GM12874 (cell line): ENCODE measurements around the gene POLRMT.

Source experiments
- CTCF ChIP-seq: IDR thresholded peaks from 2 replicates; pipeline ENCODE4 v1.5.1; 2011; ENCODE audit warnings: low read depth, mild to moderate bottlenecking, control low read depth, low read length, moderate library complexity; ENCODE audit not compliant: insufficient read depth

POLRMT gene

DNA sequence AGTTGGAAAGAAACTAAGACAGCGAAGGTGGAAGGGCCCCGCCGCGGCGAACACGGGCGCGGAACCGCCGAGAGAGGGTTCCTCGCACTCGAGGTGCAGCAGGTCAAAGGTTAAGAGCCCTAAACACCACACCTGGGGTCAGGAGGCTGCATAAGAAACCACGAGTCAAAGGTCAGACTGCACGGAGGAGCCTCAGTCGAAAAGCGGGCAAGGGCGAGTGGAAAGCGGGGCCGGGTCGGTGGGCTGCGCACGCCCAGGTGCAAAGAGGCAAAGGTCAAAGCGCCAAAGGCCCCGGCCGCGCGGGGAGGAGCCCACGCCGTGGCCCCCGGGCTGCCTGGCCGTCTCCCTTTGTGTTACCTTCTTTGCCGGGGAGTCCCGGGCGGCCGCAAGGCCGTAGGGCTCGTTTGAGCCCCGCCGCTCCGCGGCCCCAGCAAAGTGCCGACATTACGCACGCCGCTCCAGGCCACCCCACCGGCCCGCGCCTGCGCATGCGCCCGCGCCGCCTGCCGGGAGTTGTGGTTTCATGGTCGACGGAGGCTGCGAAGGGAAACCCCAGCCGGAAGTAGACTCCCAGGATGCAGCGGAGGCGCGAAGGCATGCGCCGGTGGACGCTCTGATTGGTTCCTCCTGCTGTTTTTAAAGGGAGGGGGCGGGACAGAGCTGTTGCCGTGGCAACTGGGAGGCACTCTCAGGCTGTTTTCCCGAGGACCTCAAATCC is at the start of gene POLRMT:
Gene POLRMT (minus strand): TSS at position 470 of the 718 bp plus-strand sequence. CDS start 25 bp downstream, at position 445.
- no peak for TF ChIP-seq CTCF

DNA sequence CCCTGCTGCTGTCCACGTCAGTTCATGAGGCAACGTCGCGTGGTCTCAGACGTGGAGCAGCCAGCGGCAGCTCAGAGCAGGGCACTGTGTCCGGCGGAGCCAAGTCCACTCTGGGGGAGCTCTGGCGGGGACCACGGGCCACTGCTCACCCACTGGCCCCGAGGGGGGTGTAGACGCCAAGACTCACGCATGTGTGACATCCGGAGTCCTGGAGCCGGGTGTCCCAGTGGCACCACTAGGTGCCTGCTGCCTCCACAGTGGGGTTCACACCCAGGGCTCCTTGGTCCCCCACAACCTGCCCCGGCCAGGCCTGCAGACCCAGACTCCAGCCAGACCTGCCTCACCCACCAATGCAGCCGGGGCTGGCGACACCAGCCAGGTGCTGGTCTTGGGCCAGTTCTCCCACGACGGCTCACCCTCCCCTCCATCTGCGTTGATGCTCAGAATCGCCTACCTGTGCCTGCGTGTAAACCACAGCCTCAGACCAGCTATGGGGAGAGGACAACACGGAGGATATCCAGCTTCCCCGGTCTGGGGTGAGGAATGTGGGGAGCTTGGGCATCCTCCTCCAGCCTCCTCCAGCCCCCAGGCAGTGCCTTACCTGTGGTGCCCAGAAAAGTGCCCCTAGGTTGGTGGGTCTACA is 49.5 kb upstream of the POLRMT start:
- no peak for TF ChIP-seq CTCF

DNA sequence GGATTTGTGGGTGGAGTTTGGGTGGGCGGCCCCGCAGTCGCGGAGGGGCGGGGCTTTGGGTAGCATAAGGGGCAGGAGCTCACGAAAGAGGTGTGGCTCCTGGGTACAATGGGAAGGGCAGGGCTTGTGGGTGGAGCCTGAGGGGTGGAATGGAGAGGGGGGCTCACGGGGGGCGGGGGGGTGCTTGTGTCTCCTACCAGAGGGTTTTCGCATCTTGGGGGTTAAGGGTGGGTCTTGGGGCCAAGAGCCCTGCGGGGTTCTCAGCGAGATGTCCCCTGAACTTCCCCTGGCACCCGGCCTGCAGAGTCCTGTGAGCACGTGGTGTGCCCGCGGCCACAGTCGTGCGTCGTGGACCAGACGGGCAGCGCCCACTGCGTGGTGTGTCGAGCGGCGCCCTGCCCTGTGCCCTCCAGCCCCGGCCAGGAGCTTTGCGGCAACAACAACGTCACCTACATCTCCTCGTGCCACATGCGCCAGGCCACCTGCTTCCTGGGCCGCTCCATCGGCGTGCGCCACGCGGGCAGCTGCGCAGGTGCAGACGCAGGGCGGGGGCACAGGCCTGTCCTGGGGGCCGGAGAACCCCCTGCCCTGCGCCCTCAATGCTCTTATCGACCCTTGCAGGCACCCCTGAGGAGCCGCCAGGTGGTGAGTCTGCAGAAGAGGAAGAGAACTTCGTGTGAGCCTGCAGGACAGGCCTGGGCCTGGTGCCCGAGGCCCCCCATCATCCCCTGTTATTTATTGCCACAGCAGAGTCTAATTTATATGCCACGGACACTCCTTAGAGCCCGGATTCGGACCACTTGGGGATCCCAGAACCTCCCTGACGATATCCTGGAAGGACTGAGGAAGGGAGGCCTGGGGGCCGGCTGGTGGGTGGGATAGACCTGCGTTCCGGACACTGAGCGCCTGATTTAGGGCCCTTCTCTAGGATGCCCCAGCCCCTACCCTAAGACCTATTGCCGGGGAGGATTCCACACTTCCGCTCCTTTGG is 48.0 kb upstream of the POLRMT start:
- TF ChIP-seq CTCF: no peak

GRCh38 chr19:680287-681028 is 47.1 kb upstream of the POLRMT start:
- peak; percentile 63 for TF ChIP-seq CTCF

DNA sequence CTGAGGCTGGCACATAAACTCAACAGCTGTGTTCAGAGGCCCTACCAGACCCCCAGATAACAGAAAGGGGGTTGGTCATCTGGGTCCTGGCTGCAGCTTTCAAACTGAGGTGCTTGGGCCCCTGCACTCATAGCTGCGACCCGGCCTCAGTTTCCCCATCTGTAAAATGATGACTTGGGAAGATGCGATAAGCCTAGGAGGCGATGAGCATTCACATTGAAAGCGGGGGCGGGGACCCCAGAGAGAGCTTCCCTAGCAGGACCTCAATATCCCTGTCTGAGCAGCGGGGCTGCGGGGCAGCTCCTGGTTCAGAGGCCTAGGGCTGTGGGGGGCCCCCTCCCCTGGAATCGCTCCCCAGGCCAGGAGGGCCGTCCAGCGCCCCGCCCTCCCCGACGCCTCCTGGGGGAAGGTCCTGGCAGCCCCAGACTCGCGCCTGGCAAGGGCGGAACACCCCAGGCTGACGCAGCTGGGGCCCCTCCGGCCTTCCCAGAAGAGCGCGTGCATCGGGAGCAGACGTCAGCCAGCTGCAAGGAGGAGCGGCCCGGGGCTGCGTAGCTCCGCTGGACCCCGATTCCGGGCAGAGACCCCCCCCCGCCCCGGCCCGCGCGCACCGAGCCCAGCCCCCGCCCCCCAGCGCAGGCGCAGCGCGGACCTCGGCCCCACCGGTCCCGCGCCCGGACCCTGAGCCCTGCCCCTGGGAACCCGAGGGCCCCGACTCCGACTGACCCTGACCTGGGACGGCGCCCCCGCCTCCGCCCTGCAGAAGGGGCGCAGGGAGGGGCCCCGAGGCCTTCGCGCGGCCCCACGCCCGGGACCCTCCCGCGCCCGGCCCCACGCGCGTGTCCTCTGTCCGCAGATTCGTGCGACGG is 46.3 kb upstream of the POLRMT start:
- TF ChIP-seq CTCF: no peak

DNA sequence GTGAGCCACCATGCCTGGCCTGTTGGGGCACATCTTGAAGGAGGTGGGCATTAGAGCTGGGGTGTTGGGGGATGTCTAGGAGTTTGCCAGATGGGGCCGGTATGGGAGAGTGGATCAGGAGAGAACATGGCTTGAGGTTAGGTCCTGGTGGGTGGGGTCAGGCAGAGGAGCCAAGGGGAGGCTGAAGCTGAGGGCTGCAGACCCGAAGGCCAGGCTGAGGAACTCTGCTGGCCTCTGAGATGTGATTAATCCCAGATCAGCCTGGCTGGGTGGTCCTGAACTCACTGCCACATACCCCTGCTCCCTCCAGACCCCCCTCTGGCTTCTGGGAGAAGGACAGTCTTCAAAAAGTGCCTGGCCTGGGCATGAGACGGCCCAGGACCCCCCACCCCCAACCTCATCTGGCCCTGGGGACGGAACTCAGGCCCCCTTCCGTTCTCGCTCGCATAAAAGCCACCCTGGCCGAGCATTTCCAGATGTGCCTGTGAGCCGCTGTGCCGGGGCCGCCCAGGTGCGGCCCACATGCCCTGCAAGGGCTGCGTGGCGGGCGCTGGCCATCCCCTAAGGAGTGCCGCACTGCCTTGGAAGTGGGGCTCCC is 45.6 kb upstream of the POLRMT start:
- TF ChIP-seq CTCF: no peak
